Neuronal stem cell (in vitro differentiated cells): Measurements from ENCODE around the gene RPL3.

Experiments used
- DNase-seq: peaks from one replicate; pipeline ENCODE4 v3.0.0-alpha.2; 2013; ENCODE audit warnings: low spot score
- H2AFZ ChIP-seq: one replicate; pipeline ENCODE4 v1.6.1; 2013; ENCODE audit warnings: mild to moderate bottlenecking, low read length, inconsistent platforms
- H2AK5ac ChIP-seq: 2 replicates; pipeline ENCODE4 v1.6.1; 2013; ENCODE audit warnings: low read depth, mild to moderate bottlenecking, inconsistent platforms, low read length, moderate library complexity, mixed read lengths
- H2BK120ac ChIP-seq: 2 replicates; pipeline ENCODE4 v1.6.1; 2013; ENCODE audit warnings: low read depth, mild to moderate bottlenecking, inconsistent platforms, low read length, moderate library complexity, mixed read lengths
- H2BK12ac ChIP-seq: one replicate; pipeline ENCODE4 v1.6.1; 2013; ENCODE audit warnings: low read length, inconsistent platforms
- H2BK15ac ChIP-seq: 2 replicates; pipeline ENCODE4 v1.6.1; 2013; ENCODE audit warnings: mild to moderate bottlenecking, low read length, inconsistent platforms, mixed read lengths
- H2BK5ac ChIP-seq: one replicate; pipeline ENCODE4 v1.6.1; 2013; ENCODE audit warnings: inconsistent platforms, mild to moderate bottlenecking, low read length, moderate library complexity
- H3K14ac ChIP-seq: one replicate; pipeline ENCODE4 v1.6.1; 2013; ENCODE audit warnings: low read length, inconsistent platforms
- H3K18ac ChIP-seq: 2 replicates; pipeline ENCODE4 v1.6.1; 2013; ENCODE audit warnings: low read length, inconsistent platforms
- H3K23ac ChIP-seq: 2 replicates; pipeline ENCODE4 v1.6.1; 2013; ENCODE audit warnings: low read depth, mild to moderate bottlenecking, mixed read lengths, low read length, inconsistent platforms; ENCODE audit not compliant: poor library complexity
- H3K27ac ChIP-seq: replicated peaks from 3 replicates; pipeline ENCODE4 v1.5.1; 2013; ENCODE audit warnings: low read length, inconsistent platforms
- H3K27me3 ChIP-seq, 3 experiments: 2 replicates each; pipeline ENCODE4 v1.6.1; 2013; ENCODE audit warnings: low read length in 3 of 3, mild to moderate bottlenecking in 2 of 3, inconsistent platforms in 1 of 3, low read depth in 1 of 3, mixed read lengths in 1 of 3, moderate library complexity in 1 of 3; ENCODE audit not compliant: control insufficient read depth in 3 of 3, insufficient read depth in 3 of 3
- H3K36me3 ChIP-seq, 2 donors: replicated peaks in 1 of 2; 2 replicates each; pipeline ENCODE4 v1.6.1; 2013; ENCODE audit warnings: low read length in 2 of 2; ENCODE audit not compliant: control insufficient read depth in 2 of 2, insufficient read depth in 2 of 2
- H3K4ac ChIP-seq: 2 replicates; pipeline ENCODE4 v1.6.1; 2013; ENCODE audit warnings: inconsistent platforms, mild to moderate bottlenecking, low read length, moderate library complexity
- H3K4me1 ChIP-seq, 2 donors: 1 replicate in 1 of 2; 2 replicates in 1 of 2; pipeline ENCODE4 v1.6.1; 2013; ENCODE audit warnings: low read length in 2 of 2, low read depth in 1 of 2; ENCODE audit not compliant: control insufficient read depth in 2 of 2, insufficient read depth in 1 of 2
- H3K4me2 ChIP-seq: one replicate; pipeline ENCODE4 v1.6.1; 2013; ENCODE audit warnings: mild to moderate bottlenecking, low read length, inconsistent platforms; ENCODE audit not compliant: insufficient read depth, poor library complexity, severe bottlenecking
- H3K4me3 ChIP-seq, 2 donors: 2 replicates each; pipeline ENCODE4 v1.5.1; 2013; ENCODE audit warnings: low read length in 2 of 2, mild to moderate bottlenecking in 2 of 2, inconsistent platforms in 1 of 2, moderate library complexity in 1 of 2
- H3K79me1 ChIP-seq: one replicate; pipeline ENCODE4 v1.6.1; 2013; ENCODE audit warnings: low read depth, mild to moderate bottlenecking, inconsistent platforms, low read length, moderate library complexity
- H3K9ac ChIP-seq: one replicate; pipeline ENCODE4 v1.6.1; 2013; ENCODE audit warnings: mild to moderate bottlenecking, low read depth, low read length, inconsistent platforms; ENCODE audit not compliant: poor library complexity
- H3K9me3 ChIP-seq, 2 donors: replicated peaks in 1 of 2; 2 replicates each; pipeline versions ENCODE3 to v1.6.1; 2013; ENCODE audit warnings: low read length in 2 of 2, mild to moderate bottlenecking in 2 of 2, inconsistent platforms in 1 of 2, low read depth in 1 of 2, mixed read lengths in 1 of 2, moderate library complexity in 1 of 2; ENCODE audit not compliant: control insufficient read depth in 2 of 2, insufficient read depth in 1 of 2
- H4K8ac ChIP-seq: one replicate; pipeline ENCODE4 v1.6.1; 2013; ENCODE audit warnings: low read depth, mild to moderate bottlenecking, inconsistent platforms, low read length, moderate library complexity
- H4K91ac ChIP-seq: one replicate; pipeline ENCODE4 v1.6.1; 2013; ENCODE audit warnings: low read length, low read depth, mild to moderate bottlenecking, inconsistent platforms; ENCODE audit not compliant: poor library complexity
- WGBS, 2 donors: extraction: QIAGEN DNeasy Blood & Tissue Kit; methylation state at CpG; one replicate each; pipeline ENCODE4 v1.1.7; 2013; ENCODE audit warnings: missing lambda C conversion rate in 2 of 2, mixed read lengths in 1 of 2; ENCODE audit not compliant: insufficient read length in 2 of 2, insufficient replicate concordance in 1 of 2; ENCODE audit errors: extremely low coverage in 2 of 2; 5-methylcytosine and 5-hydroxymethylcytosine counted together

Gene RPL3

GRCh38 chr22:39362271-39362670, 42.8 kb upstream of the RPL3 start:
- no peaks in the 10 kb centered on the region for H3K27me3 ChIP-seq
- H3K79me1 ChIP-seq: peaks cover 11% of the 10 kb centered on the region
- H4K8ac ChIP-seq: no peak overlapping the region
- no peak for DNase-seq
- H3K4me1 ChIP-seq: peaks cover 0 to 22% of the 10 kb centered on the region in 2 donors
- no peak overlapping the region for H4K91ac ChIP-seq
- H3K23ac ChIP-seq: peak overlapping the region; percentile 9
- H2AK5ac ChIP-seq: peak overlapping the region; percentile 34
- no peak overlapping the region for H2BK12ac ChIP-seq
- no peak overlapping the region for H2BK15ac ChIP-seq
- H3K9ac ChIP-seq: no peak overlapping the region
- peak overlapping the region; percentile 32 for H2BK5ac ChIP-seq
- no peak overlapping the region for H2AFZ ChIP-seq
- H3K4me3 ChIP-seq: no peak overlapping the region
- no peak overlapping the region for H3K27ac ChIP-seq
- no peak overlapping the region for H3K4me2 ChIP-seq
- H3K36me3 ChIP-seq: peaks cover 6 to 9% of the 10 kb centered on the region in 2 donors
- no peaks in the 10 kb centered on the region for H3K9me3 ChIP-seq
- whole genome bisulfite sequencing, 2 donors: no CpG with 5 or more reads among the region's 11 CpGs
- no peak overlapping the region for H2BK120ac ChIP-seq
- H3K4ac ChIP-seq: no peak overlapping the region
- H3K18ac ChIP-seq: peak overlapping the region; percentile 64
- H3K14ac ChIP-seq: no peak overlapping the region

GRCh38 chr22:39361496-39361895, 42.1 kb upstream of the RPL3 start:
- H4K91ac ChIP-seq: no peak overlapping the region
- no peak overlapping the region for H3K4ac ChIP-seq
- H3K79me1 ChIP-seq: peaks cover 10% of the 10 kb centered on the region
- H2BK15ac ChIP-seq: no peak overlapping the region
- H4K8ac ChIP-seq: no peak overlapping the region
- H3K4me2 ChIP-seq: no peak overlapping the region
- H3K14ac ChIP-seq: no peak overlapping the region
- peaks cover 0 to 2% of the 10 kb centered on the region in 2 donors for H3K9me3 ChIP-seq
- no peak overlapping the region for H2AK5ac ChIP-seq
- no peak for DNase-seq
- H2BK12ac ChIP-seq: no peak overlapping the region
- H3K27me3 ChIP-seq: no peaks in the 10 kb centered on the region
- WGBS, 2 donors: no CpG with 5 or more reads among the region's 7 CpGs
- H3K27ac ChIP-seq: no peak overlapping the region
- no peak overlapping the region for H3K4me3 ChIP-seq
- no peak overlapping the region for H3K23ac ChIP-seq
- no peak overlapping the region for H2BK5ac ChIP-seq
- H2AFZ ChIP-seq: no peak overlapping the region
- peaks cover 0 to 22% of the 10 kb centered on the region in 2 donors for H3K4me1 ChIP-seq
- H3K18ac ChIP-seq: no peak overlapping the region
- H3K9ac ChIP-seq: no peak overlapping the region
- H2BK120ac ChIP-seq: no peak overlapping the region
- H3K36me3 ChIP-seq: peaks cover 6 to 9% of the 10 kb centered on the region in 2 donors

GRCh38 chr22:39360674-39361413, 41.4 kb upstream of the RPL3 start:
- Histone ChIP-seq H3K18ac (peak overlapping the region; percentile 33), H3K4ac (no peak overlapping the region), H3K4me3 (no peak overlapping the region), H2BK5ac (no peak overlapping the region), H2AFZ (no peak overlapping the region), H4K8ac (no peak overlapping the region), H3K4me1 (peaks cover 0 to 22% of the 10 kb centered on the region in 2 donors), H2AK5ac (no peak overlapping the region), H3K4me2 (no peak overlapping the region), H2BK120ac (no peak overlapping the region), H3K23ac (no peak overlapping the region), H3K36me3 (peaks cover 6 to 9% of the 10 kb centered on the region in 2 donors), H3K27ac (no peak overlapping the region), H3K9ac (peak overlapping the region; percentile 53), H3K79me1 (peaks cover 11% of the 10 kb centered on the region), H3K27me3 (no peaks in the 10 kb centered on the region), H3K14ac (no peak overlapping the region), H3K9me3 (peaks cover 0 to 2% of the 10 kb centered on the region in 2 donors), H2BK15ac (no peak overlapping the region), H2BK12ac (no peak overlapping the region), H4K91ac (no peak overlapping the region)
- WGBS, 2 donors: no CpG with 5 or more reads among the region's 14 CpGs
- DNase-seq: no peak

- Histone ChIP-seq H3K9me3 (peaks cover 0 to 2% of the 10 kb centered on the region in 2 donors), H3K23ac (no peak overlapping the region)
- WGBS, 2 donors: no CpG with 5 or more reads among the region's 18 CpGs
Measured at GRCh38 chr22:39360242-39360641, 40.8 kb upstream of the RPL3 start.

More at GRCh38 chr22:39360242-39360641, 40.8 kb upstream of the RPL3 start:
- peaks cover 0 to 22% of the 10 kb centered on the region in 2 donors for H3K4me1 ChIP-seq
- no peak overlapping the region for H2AK5ac ChIP-seq
- H4K8ac ChIP-seq: no peak overlapping the region
- H3K27ac ChIP-seq: no peak overlapping the region
- peaks cover 6 to 9% of the 10 kb centered on the region in 2 donors for H3K36me3 ChIP-seq
- no peak overlapping the region for H2BK5ac ChIP-seq
- H3K79me1 ChIP-seq: peaks cover 11% of the 10 kb centered on the region
- H3K4me2 ChIP-seq: no peak overlapping the region
- no peak overlapping the region for H2AFZ ChIP-seq
- H3K18ac ChIP-seq: peak overlapping the region; percentile 33
- no peak overlapping the region for H3K14ac ChIP-seq
- no peaks in the 10 kb centered on the region for H3K27me3 ChIP-seq
- H2BK12ac ChIP-seq: no peak overlapping the region
- H3K4ac ChIP-seq: no peak overlapping the region
- no peak overlapping the region for H2BK120ac ChIP-seq
- peak overlapping the region; percentile 4 for H2BK15ac ChIP-seq
- no peak overlapping the region for H3K9ac ChIP-seq
- H4K91ac ChIP-seq: no peak overlapping the region
- H3K4me3 ChIP-seq: no peak overlapping the region
- DNase-seq: no peak
